Muscle of leg (tissue), 11 donors: ENCODE data around the gene TSPAN13. TPM values are rescaled to one million over a fixed set of nuclear protein-coding genes. Genes with fewer than 3 reads are reported as not detected.

Experiments
- DNase-seq: peaks from one replicate; pipeline ENCODE4 v3.0.0; 2013
- H3K27ac ChIP-seq: one replicate; pipeline ENCODE4 v1.5.1; 2013; ENCODE audit warnings: mild to moderate bottlenecking, low read length, control low read depth
- H3K27me3 ChIP-seq: one replicate; pipeline ENCODE4 v1.6.1; 2013; ENCODE audit warnings: low read length; ENCODE audit not compliant: control insufficient read depth, insufficient read depth
- H3K36me3 ChIP-seq: one replicate; pipeline ENCODE4 v1.6.1; 2013; ENCODE audit warnings: low read length; ENCODE audit not compliant: control insufficient read depth, insufficient read depth
- H3K4me1 ChIP-seq: one replicate; pipeline ENCODE4 v1.6.1; 2013; ENCODE audit warnings: low read length; ENCODE audit not compliant: control insufficient read depth, insufficient read depth
- H3K4me3 ChIP-seq: one replicate; pipeline ENCODE4 v1.5.1; 2013; ENCODE audit warnings: low read length, control low read depth
- H3K9me3 ChIP-seq: replicated peaks from 2 replicates; pipeline ENCODE4 v1.6.1; 2013; ENCODE audit warnings: low read depth, low read length; ENCODE audit not compliant: control insufficient read depth
- WGBS: methylation state at CpG from one replicate; pipeline ENCODE4 v1.1.5; 2013; ENCODE audit warnings: missing lambda C conversion rate; ENCODE audit not compliant: insufficient coverage; 5-methylcytosine and 5-hydroxymethylcytosine counted together
- polyA plus RNA-seq, 8 donors: library from polyadenylated mRNA; unstranded; fragments of 120-200 nt; gene quantifications; one replicate each; pipeline versions ENCODE4 v1.2.1 to v1.2.3, GENCODE V29; 2013; ENCODE audit warnings: inconsistent platforms in 1 of 8, low replicate concordance in 1 of 8; ENCODE audit not compliant: insufficient read length in 8 of 8, insufficient read depth in 1 of 8
- total RNA-seq: library from RNA; stranded (reverse); fragments of 120-200 nt; gene quantifications from one replicate; pipeline ENCODE4 v1.2.4, GENCODE V29; 2013

The TSPAN13 gene
- total and polyA plus RNA-seq, 9 donors: 31.6 to 85.3 (median 73.8) TPM

DNA sequence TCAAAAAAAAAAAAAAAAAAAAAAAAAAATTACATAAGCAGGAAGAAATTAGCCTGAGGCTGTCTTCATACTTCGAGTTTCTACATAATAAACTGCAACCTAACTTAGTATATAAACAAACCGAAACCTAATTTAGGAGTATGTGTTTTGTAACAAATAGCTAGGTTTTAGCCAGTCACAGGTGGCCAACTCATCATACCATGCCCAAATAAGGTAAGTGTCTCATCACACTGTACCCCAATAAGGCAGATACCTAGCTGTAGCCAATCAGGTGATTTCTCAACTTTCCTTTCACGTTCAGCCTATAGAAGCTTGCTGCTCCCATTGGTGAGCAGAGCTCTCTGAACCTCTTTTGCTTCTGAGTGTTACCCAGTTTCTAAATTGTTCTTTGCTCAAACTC is 65.2 kb downstream of the TSPAN13 start:
- Histone ChIP-seq H3K36me3 (no peaks in the 10 kb centered on the region), H3K4me1 (no peaks in the 10 kb centered on the region), H3K9me3 (no peaks in the 10 kb centered on the region), H3K4me3 (no peak overlapping the region), H3K27me3 (no peaks in the 10 kb centered on the region), H3K27ac (no peak overlapping the region)
- DNase-seq: no peak
- 85% methylated on average over 1 of the region's 3 CpGs for WGBS

DNA sequence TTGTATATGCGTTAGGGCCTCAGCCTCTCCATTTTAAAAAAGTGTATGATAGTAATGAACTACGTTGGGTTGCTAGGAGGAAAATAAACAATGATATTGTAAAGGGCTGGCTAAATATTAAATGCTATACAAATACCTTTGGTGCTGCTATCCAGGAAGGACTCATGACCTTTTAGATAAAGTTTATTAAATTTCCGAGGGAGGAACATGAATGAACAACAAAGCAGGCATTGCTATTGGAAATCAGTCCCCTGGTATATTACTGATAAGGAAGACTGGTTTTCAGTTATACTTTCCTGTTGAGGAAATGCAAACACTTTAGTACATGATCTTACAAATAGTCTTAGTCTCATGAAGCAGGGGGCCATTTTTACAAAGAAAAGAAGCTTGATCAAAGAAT is 68.5 kb downstream of the TSPAN13 start:
- no CpG with 5 or more reads among the region's 3 CpGs for WGBS

DNA sequence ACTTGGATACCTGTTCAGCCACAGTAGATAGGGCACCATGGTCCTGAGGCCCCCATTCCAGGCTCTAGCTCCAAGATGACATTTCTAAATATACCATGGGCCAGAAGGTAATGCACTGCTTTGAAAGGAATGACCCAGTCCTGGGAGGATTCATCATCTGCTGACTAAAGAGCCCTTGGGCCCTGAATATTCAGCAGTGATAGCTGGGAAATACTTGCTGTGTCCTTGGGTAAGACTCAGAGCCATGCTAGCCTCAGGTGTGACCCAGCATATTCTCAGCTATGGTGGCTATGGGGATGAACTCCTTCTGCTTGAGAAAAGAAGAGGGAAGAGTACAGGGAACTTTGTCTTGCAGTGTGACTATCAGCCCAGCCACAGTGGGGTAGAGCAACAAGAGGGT is 72.5 kb downstream of the TSPAN13 start:
- Histone ChIP-seq H3K27me3 (no peaks in the 10 kb centered on the region), H3K27ac (no peak overlapping the region), H3K4me3 (no peak overlapping the region), H3K9me3 (no peaks in the 10 kb centered on the region), H3K36me3 (no peaks in the 10 kb centered on the region), H3K4me1 (no peaks in the 10 kb centered on the region)
- no peak for DNase-seq

More for the DNA sequence above, 68.5 kb downstream of the TSPAN13 start:
- H3K36me3 ChIP-seq: no peaks in the 10 kb centered on the region
- no peaks in the 10 kb centered on the region for H3K9me3 ChIP-seq
- no peak overlapping the region for H3K27ac ChIP-seq
- H3K27me3 ChIP-seq: no peaks in the 10 kb centered on the region
- H3K4me1 ChIP-seq: no peaks in the 10 kb centered on the region
- DNase-seq: no peak
- H3K4me3 ChIP-seq: no peak overlapping the region

DNA sequence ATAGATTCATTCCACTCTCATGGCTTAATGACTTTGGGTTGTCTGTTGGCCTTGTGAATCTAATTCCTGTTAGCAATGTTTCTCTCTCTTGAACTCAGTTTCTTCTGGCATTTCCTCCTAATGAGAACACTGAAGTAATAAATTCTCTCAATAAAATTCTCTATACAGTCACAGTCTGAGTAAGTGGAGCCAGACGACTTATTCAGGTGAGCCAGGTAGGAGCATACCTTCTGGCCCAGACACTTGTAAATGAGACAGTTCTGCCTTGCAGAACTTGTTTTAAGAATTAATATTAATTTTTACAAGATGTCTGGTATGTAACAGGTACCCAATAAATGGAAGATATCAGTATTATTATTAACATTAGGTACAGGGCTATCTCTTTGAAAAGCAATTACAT is 79.8 kb downstream of the TSPAN13 start:
- H3K27ac ChIP-seq: no peak overlapping the region
- no peak overlapping the region for H3K4me3 ChIP-seq
- H3K36me3 ChIP-seq: no peaks in the 10 kb centered on the region
- no peak for DNase-seq
- no peaks in the 10 kb centered on the region for H3K4me1 ChIP-seq
- H3K27me3 ChIP-seq: no peaks in the 10 kb centered on the region
- no peaks in the 10 kb centered on the region for H3K9me3 ChIP-seq
- no CpG with 5 or more reads among the region's 1 CpG for WGBS

Other genes with a start within 250 kb of the TSPAN13 start
- gene LRRC72, start 226.9 kb upstream of the TSPAN13 start, total RNA-seq: not detected
- not detected for gene LRRC72, start 226.9 kb upstream of the TSPAN13 start, polyA plus RNA-seq
- gene ANKMY2, start 108.0 kb upstream of the TSPAN13 start, total RNA-seq: 31.9 TPM
- gene ANKMY2, start 108.0 kb upstream of the TSPAN13 start, polyA plus RNA-seq: 10 to 100 TPM; 18.9 to 26.0 (median 22.5) TPM
- gene BZW2, start 107.6 kb upstream of the TSPAN13 start, total RNA-seq: 119 TPM
- 100 to 1,000 TPM; 130 to 186 (median 152) TPM for gene BZW2, start 107.6 kb upstream of the TSPAN13 start, polyA plus RNA-seq
- 7.2 TPM for gene AGR2, start 51.2 kb downstream of the TSPAN13 start, total RNA-seq
- gene AGR2, start 51.2 kb downstream of the TSPAN13 start, polyA plus RNA-seq: 10 to 100 TPM in 5 of 8 donors, 1 to 10 TPM in 3; 6.1 to 34.7 (median 11.9) TPM
- gene AGR3, start 128.2 kb downstream of the TSPAN13 start, total RNA-seq: not detected
- 1 to 10 TPM in 2 of 8 donors, under 1 TPM in 1, not detected in 5; 0.27 to 9.1 (median 1.1) TPM for gene AGR3, start 128.2 kb downstream of the TSPAN13 start, polyA plus RNA-seq